ENCODE data around the gene ACTL8. TPM values are rescaled to one million over a fixed set of nuclear protein-coding genes. Genes with fewer than 3 reads are reported as not detected.

ACTL8 gene
- total RNA-seq, 1 experiment from 2014 or later, result 0.69 TPM

DNA sequence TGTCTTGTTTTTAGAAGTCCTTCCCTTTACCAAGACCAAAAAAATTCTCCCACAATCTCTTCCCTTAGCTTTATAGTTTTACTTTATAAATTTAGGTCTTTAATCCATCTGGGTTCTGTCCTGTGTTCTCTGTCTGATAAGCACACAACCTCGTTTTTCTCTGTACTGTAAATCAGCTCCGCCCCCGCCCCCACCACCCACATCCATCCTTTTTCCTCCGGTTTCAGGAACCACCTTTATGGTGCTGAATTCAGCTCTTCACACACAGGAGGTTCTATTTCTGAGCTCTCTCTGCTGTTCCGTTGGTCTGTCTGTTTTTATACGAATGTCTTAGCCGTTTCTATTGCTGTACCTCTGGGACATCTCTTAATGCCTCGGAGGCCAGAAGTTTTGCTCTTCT lies 44.5 kb downstream of the ACTL8 start:
- Histone ChIP-seq H3K4me1 (ENCODE audit: control insufficient read depth in 1 of 2, insufficient read depth in 2 of 2, low read length in 2 of 2) (peaks cover 0 to 5% of the 10 kb centered on the region in 2 experiments; a peak in 2 of 4 replicates), H4K20me1 (ENCODE audit: insufficient read depth) (no peaks in the 10 kb centered on the region), H2AFZ (ENCODE audit: low read depth, low read length, poor library complexity, severe bottlenecking) (no peak overlapping the region), H3K79me2 (ENCODE audit: insufficient read depth, low read length) (no peaks in the 10 kb centered on the region), H3K4me2 (ENCODE audit: low read length) (no peak overlapping the region), H3K9ac (ENCODE audit: low read length) (no peak overlapping the region), H3K27me3 (ENCODE audit: insufficient read depth, low read length) (peaks cover 37% of the 10 kb centered on the region), H3K4me3 (replicated peaks in 1 of 2; ENCODE audit: low read depth in 1 of 2, low read length in 2 of 2) (no peak overlapping the region), H3K9me2 (ENCODE audit: insufficient read depth) (no peaks in the 10 kb centered on the region), H3K27ac (ENCODE audit: low read depth, low read length) (no peak overlapping the region), H3K9me3 (ENCODE audit: control insufficient read depth in 1 of 2, insufficient read depth in 1 of 2, low read depth in 1 of 2, low read length in 2 of 2) (no peaks in the 10 kb centered on the region), H3K36me3 (ENCODE audit: control insufficient read depth in 1 of 2, insufficient read depth in 2 of 2, low read length in 2 of 2) (no peaks in the 10 kb centered on the region)
- TF ChIP-seq SIN3A (IDR thresholded peaks at IDR 0.05; ENCODE audit: low read depth) (no peak), CBX3 (IDR thresholded peaks at IDR 0.05; ENCODE audit: low read depth) (no peak), RAD21 (IDR thresholded peaks at IDR 0.05; ENCODE audit: low read depth) (no peak), TCF7L2 (IDR thresholded peaks at IDR 0.05; ENCODE audit: borderline replicate concordance, extremely low read depth, insufficient read depth, insufficient read length) (no peak), FOSL1 (IDR thresholded peaks at IDR 0.05; ENCODE audit: low read depth) (no peak), CEBPB (IDR thresholded peaks at IDR 0.05; ENCODE audit: low read depth) (no peak), EZH2 (IDR thresholded peaks at IDR 0.05) (no peak), REST (IDR thresholded peaks at IDR 0.05; ENCODE audit: low read depth) (no peak), YY1 (IDR thresholded peaks at IDR 0.05; ENCODE audit: extremely low read depth, insufficient replicate concordance, low read depth, low read length) (no peak)
- TF ChIP-seq, protein P1, sequence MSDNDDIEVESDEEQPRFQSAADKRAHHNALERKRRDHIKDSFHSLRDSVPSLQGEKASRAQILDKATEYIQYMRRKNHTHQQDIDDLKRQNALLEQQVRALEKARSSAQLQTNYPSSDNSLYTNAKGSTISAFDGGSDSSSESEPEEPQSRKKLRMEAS (IDR thresholded peaks at IDR 0.05), result no peak
- RAD21 ChIA-PET (ENCODE audit: low non-redundant PET in 1 of 2, low total read pairs in 2 of 2, uncharacterized antibody in 2 of 2, unreplicated experiment in 2 of 2), result no interaction called here
- DNase-seq (ENCODE audit: low read depth, low spot score) (no peak), ATAC-seq (no peak)
- no TSS peak for BruUV-seq (replicated peaks)
- CTCF ChIA-PET, result interaction anchor here (0.6 kb wide), 1 partner anchor 26 kb away, joined by 3 read pairs; no protein-coding TSS in a partner anchor
- intact Hi-C loops (cut with micrococcal nuclease), result no loop called here
- POLR2A ChIA-PET, result no interaction called here
